HG03571 (cell line): Measurements from ENCODE around the gene LCP2.
"Not testable (repeated sequence)": the region's sequence is repeated elsewhere in the genome, so short reads cannot be mapped to it uniquely, and the experiment has no call there.

ENCODE experiments used
- ATAC-seq: cut with Tn5 transposase; IDR thresholded peaks from one replicate; pipeline ENCODE4 v1.9.1; 2021; ENCODE audit not compliant: unreplicated experiment

The LCP2 gene

DNA sequence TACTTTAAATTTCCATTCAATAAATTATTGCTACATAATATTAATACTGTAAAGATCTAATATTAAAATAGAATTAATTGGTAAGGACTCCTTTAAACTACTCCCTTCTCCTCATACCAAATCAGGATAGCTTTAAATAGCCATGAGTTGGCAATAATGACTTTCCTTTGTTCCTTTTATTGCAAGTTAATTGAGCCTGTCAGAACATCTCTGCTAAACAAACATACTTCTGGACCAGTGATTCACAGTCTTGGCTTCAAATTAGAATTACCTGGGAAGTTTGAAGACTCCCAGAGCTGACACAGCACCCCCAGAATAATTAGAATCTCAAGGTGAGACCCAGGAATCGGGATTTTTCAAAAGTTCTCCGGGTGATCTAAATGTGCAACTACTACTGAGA lies 46.1 kb downstream of the LCP2 start:
- no peak for ATAC-seq

DNA sequence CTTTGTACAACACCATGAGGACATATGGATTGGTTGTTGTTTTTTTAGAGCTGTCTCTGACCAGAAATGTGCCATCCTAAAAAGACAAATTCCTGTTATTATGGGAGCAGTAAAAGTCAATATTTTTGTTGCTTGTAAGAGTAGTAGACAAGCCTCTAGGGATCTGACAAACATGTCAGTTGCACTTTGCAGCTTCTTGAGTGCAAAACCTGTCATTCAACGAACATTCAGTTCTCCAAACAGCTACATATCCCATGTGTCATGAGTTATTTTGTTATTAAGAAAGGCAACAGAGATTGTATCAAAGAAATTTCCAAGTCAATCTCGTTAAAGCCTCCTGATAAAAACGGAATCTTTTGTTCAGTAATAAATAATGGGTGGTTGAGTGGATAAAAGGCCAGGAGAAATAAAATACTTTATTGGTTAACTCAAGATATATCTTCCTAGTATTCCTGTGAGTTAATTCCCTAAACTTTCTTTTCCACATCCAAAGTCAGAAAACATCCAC lies 46.7 kb downstream of the LCP2 start:
- no peak for ATAC-seq

DNA sequence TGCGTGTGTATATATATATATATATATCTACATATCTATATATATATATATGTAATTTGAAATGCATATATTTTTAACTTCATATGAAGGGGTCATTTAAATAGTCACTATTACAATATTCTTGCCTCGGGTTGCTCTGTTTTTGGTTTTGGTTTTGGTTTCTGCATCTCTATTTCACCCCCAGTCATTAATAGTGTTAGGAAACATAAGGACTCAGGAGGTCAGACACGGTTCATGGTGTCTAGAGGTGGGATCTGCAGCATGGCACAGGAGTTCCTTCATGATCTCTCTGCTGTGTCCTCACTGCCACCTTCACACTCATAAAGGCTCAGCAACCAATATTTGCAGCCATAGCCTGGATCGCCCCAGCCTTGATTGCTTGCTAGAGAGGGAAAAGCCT lies 48.2 kb downstream of the LCP2 start:
- no peak for ATAC-seq

DNA sequence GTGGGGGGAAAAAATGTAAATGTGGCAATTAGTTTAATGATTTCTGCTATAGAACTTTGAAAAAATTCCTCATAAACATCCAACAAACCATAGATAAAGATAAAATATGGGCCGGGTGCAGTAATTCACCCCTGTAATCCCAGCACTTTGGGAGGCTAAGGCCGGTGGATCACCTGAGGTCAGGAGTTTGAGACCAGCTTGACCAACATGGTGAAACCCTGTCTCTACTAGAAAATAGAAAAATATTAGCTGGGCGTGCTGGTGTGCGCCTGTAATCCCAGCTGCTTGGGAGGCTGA lies 48.7 kb downstream of the LCP2 start:
- ATAC-seq: not testable (repeated sequence)

DNA sequence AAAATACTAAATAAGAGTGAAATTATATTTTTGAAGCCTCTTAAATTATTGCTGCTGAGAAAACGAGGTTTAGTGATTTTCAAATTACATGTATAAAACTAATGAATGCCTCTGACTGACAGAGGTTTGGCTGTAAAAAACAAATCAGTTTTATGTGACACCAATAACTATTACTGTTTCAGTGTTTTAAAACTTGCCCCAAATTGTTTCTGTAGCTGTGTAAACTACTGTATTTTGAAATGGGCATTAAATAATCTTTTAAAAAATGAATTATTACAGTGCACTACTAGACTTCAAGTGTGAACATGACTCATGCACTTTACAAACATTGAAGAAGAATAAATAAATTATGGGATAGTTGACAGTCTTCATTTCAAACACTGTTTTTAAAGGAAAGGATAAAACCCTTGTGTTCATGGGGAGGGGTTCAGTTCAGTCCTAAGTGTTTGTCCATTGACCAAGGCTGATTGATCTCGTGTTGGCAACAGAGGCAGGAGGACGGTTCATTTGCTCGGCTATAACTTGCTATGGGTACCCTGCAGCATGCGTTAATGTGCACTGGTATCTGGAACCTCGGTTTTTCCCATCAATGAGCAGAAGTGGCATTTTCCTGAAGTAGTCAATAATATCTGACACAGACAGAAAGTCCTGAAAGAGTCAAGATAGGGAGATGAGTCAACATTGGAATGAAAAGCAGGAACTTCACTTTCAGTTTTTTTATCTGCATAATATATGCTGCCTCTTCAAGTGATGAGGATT lies 49.2 kb downstream of the LCP2 start:
- ATAC-seq: no peak

DNA sequence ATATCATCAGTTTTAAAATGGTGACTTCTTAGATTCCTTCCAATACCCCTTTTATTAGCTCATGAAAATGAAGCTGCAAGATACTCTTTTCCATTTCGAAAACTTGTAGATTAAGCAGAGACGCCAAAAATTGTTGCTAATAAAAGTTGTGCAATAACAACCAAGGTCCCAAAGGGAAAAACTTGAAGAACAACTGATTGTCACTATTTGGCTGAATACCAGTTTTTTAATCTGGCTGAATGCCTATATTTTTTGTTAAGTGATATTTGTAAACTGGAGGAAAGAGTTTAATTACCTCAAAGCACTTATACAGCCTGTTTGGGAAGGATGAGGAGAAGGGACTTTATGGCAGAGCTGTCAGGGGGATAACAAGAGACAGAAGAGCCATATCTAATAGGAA lies 50.2 kb downstream of the LCP2 start:
- ATAC-seq: no peak

DNA sequence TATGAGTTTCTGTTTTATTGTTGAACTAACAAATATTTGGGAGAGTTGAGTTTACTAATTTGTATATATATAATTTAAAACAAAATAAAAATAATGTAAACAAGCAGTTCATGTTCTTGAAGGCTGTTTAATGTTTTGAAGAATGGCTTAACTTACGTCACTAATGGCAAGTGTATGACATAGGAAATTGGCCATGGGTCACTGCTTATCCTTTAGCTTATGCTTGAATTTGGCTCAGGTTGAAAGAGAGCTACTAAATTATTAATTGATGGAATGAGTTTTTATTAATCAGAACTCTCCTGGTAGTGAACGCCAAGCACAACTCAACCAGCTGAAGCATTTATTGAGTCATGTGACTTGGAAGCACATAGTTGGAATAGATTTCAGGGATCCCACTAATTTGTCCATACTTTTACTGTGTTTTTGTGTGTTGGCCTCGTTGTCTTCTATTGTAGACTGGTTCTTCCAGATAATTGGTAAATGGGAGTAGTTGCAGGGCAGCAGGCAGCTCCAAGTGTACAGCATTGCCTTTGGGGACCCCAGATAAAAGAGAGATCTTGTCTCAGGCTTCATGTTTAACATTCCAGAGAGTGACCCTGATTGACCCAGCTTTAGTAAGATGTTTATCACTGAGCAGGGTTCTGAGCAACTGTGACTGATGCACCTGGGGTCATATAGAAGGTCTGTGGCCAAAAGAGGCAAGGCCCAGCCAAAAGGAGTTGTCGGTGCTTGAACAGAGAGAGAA lies 51.3 kb downstream of the LCP2 start:
- ATAC-seq: no peak

DNA sequence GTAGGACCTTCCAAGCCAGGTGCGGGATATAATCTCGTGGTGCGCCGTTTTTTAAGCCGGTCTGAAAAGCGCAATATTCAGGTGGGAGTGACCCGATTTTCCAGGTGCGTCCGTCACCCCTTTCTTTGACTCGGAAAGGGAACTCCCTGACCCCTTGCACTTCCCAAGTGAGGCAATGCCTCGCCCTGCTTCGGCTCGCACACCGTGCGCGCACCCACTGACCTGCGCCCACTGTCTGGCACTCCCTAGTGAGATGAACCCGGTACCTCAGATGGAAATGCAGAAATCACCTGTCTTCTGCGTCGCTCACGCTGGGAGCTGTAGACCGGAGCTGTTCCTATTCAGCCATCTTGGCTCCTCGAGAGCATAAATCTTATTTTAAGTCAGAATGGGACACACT lies 52.1 kb downstream of the LCP2 start:
- ATAC-seq: not testable (repeated sequence)

DNA sequence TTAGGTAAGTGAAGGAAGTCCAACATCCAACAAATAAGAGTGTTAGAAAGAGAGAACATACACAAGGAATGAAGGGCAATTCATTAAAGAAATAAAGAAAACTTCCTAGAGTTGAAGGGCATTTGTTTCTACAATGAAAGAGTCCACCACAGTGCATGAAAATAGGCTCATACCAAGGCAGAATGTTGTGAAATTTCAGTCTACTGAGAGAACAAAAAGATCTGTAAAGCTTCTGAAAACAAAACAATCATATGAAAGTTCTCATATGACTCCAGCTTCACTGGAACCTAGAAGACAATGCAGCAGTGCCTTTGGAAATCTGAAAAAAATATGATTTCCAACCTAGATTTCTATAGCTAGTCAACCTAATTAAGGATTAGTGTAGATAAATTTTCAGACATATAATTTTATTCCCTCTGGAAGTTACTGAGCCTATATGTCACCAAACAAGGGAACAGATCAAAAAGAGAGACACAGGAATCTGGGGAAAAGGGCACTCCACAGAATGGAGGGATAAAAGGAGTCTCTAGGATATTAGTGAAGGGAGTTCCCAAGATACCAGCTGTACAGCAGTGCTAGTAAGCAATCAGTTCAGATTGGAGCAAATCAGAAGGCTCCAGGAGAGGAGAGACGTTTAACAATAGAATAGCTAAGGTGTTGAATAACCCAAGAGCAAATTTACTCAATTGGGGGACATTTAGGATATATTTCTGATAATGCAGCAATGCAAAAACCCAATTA lies 59.0 kb downstream of the LCP2 start:
- ATAC-seq: no peak

DNA sequence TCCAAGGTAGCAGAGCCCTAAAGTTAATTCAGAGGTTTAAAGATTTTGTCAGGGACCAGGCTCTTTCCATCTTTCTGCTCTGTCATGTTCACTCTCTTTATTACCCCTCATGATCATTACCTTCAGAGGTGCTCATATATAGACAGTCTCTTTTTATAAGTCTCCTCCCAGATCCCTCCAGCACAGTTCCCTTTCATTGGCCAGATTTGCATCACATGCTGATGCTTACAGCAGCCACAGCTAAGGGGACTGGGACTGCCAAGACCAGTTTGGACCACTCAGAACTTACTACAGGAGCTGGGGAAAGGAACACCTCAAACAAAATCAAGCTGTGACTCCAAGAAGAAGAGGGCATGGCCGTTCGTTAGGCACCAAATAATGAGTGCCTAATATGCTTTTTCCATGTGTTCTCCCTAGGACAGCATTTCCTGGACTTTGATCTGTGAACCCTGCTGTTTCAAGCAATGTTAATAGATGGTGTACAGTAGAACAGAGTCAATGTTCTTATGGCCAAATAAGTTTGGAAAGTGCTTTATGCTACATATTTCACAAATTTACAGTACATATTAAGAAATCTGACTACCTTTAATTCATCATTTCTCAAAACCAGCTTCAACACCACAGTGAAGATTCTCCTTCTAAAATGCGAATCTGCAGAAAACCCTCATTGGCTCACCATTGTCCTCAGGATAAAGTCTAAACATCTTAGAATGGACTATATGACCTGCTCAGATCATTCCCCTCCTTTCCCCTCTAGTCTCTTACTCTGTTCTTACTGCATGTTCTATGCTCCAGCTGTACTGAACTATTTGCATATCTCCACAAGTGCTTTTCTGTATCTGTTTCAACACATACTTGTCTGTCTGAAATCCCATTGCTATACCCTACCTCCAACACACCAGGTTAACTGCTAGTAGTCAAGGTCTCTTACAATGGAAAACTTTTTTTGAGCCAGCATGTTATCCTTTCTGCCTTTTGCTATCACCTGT lies 61.4 kb downstream of the LCP2 start:
- ATAC-seq: no peak

DNA sequence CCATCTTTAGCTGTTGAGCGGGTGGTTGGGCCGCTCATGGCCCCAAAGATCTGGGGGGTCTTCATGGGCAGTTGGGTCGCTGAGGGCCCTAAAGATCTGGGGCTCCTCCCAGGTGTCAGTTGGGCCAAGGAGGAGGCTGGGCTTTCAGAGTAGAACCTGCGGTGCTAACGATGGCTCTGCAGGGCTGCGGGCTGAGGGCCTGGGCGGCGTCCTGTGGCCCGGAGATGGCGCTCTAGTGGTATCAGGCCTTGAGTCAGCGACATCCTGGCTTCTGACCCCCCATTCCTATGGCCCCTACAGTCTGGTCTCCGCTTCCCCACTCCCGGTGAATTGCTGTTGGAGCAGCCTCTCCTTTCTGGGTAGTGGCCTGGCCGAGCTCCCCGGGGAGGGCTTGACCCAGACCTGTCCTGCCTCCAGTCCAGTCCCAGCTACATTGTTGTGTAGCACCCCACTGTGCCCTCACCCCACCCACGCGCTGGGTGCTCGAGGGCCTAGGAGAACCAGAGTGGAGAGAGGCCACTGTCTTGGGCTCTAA lies 64.2 kb downstream of the LCP2 start:
- no peak for ATAC-seq

DNA sequence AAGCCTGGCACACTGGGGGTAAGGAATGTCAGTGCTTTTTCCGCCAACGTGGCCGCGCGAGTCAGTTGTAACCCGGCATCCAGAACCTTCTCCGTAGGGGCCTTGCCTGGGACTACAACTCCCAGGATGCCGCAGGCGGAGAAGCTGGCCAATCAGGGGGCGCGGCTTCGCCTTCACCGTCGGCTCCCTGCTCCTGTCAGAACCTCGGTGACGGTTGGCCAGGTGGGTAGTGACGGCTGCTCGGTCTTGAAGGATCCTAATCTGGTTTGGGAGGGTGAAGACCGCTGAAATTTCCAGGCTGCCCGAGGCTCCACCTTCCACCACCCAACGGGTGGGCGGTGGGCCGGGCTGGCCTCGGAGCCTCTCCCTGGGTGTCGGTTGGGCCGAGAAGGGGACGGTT lies 64.8 kb downstream of the LCP2 start, which contains the start of gene C5orf58:
TSS of gene C5orf58 (plus strand) at position 200 of the 400 bp plus-strand sequence. CDS start 1,992 bp downstream, outside the sequence.
- ATAC-seq: no peak

DNA sequence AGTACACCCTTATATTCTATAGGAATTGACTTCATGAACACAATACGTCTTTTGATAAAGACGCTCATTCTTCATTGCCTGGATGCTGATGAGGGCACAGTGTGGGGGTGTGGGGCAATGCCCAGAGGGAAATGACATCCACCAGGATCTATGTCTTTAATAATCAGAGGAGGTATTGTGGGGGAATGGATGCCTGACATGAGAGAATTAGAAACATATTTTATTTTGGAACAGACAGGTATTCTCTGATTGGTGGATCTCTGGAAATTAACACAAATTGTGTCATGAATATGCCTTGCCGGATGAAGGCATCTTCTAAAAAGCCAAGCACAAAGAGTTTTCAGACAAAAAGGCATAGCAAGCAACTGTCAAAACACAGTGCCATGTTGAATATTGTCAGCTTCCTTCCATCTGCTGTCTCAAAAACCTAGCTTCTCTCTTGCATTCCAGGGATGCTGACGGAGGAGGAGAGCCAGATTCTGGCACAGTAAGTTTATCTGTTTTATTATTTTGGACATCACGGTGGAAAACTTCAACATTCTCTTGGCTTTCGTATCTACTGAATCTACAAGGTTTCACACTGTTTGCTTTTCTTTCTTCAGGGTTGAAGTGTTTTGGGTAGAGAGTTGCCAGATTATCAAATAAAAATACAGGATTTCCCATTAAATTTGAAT lies 68.7 kb downstream of the LCP2 start:
- no peak for ATAC-seq

DNA sequence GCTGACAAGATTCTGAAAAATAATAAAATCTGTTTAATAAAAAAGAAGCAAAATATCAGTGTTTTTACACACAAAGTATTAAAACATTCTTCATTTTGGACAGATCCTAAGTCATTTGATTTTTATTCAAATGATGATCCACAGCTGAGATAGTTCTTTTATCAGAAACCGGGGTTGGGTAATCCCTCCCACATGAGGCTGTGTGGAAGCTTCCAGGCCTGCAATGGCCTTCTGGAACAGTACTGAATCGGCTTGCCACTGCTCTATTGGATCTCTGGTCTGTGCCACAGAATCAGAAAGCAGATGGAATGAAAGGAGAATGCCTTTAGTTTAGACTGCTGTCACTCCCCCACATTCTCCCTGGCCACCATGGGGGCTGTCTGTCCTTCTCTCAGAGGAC lies 70.9 kb downstream of the LCP2 start:
- no peak for ATAC-seq

DNA sequence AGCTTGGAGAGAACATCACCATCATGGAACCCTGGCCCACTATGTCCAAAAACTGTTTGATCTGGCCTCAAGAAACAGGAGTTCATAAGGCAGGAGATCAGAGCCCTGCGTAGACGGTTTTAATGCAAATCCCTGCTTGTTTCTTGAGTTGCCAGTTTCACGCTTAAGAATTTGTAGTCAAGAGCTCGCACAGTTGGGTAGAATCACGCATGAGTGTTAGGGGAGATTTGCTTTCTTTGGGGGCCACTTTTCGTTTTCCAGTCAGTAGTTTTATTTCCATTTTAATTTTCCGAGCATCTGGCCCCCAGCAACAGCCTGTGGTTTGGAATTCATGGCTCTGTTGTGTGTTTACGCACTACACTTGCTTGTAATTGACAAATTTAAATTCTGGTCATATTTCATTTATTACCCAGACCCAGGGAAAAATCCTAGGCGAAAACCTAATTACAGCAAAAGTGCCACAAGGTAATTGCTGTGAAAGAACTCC lies 71.4 kb downstream of the LCP2 start:
- ATAC-seq: no peak

DNA sequence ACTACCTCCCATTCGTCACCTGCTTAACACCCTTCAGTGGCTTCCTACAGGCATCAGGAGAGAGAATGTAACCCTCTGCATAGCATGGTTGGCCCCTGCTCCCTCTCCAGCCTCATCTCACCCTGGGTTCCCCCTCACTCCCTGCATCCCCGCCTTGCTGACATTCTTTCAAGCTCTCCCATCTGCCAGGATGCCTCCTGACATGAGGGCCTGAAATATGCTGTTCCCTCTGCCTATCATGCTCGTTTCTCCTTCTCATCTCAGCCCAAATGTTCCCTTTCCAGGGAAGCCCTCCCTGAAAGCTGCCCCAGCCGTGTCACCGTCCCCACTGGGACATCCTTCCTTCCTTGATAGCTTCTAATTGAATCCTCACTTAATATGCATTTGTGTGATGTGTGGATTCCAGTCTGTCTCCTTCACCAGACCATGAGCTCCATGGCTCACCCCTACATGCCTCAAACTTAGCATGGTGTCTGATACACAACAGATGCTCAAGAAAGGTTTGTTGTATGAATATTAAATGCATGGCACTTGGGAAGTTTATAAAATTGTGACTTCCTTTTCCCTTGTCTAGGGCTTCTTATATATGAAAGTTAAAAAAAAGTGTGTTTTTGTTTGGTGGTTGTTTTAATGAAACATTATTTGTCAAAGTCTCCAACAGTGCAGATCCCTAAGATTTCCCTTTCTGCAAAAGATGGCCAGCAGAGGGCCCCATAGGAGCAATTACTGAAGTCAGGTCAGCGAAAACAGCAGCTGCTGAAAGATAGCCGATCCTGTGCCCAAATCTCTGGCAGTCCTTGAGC lies 72.0 kb downstream of the LCP2 start:
- no peak for ATAC-seq

DNA sequence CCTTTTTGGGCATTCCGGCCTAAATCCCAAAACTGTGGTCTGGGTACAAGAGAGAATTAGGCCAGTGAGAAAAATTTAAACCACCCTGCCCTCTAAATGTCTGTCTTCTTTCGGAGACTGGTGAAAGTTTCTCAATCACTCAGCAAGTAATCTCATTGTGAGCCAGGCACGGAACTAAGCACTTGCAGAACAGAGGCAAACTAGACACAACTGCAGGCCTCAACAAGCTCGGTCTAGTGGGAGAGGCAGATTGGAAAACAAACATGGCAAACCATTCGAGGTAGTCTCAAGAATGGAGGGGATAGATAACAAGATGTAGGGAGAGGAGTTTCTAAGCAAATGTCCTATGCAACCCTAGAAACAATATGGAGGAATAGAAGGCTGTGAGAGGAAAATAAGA lies 73.7 kb downstream of the LCP2 start:
- no peak for ATAC-seq

DNA sequence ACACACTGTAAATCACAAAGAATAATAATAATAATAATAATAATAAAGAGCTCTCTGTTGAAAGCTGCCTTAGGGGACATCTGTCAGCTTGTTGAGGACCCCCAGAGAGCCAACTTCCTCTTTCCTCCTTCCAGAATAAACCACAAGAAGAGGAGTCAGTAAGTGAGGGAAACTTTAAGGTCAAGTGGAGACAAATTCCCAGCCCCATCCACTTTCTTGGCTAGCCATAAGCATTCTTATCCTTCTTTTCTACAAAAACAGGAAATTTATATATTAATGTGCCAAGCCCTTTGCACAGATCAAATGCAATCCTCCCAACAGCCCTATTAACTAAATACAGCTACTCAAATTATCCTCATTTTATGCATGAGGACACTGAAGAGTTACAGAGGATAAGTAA lies 74.2 kb downstream of the LCP2 start:
- no peak for ATAC-seq

DNA sequence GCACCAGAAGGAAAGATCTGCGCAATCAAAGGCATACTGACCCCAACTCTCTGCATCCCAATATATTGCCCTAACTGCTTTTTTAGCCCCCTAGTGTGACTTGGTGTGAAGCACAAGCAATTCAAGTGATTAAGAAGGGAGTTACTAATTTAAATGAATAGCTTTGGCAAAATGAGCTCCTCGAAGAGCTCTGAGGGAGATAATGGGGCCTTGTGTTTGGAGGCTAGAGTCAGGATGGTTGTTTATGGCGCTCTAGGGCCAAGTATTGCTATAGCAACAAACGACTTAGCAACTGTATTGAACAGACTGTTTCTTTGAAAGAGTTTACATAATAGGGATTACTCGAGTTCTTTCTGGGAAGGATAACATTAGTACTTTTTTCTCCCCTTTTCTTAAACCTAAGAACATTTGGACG lies 76.2 kb downstream of the LCP2 start:
- no peak for ATAC-seq
